Measurements from ENCODE around the gene KARS1.
"Not testable (repeated sequence)": the region's sequence is repeated elsewhere in the genome, so short reads cannot be mapped to it uniquely, and the experiment has no call there.

Gene KARS1

GRCh38 chr16:75622761-75623605 is 24.5 kb downstream of the KARS1 start, which contains the start of gene ADAT1:
TSS of gene ADAT1 (minus strand) at chr16:75623281. CDS start at chr16:75620799, 2,482 bp downstream.
- DNase-seq: peak; percentile 99

DNA sequence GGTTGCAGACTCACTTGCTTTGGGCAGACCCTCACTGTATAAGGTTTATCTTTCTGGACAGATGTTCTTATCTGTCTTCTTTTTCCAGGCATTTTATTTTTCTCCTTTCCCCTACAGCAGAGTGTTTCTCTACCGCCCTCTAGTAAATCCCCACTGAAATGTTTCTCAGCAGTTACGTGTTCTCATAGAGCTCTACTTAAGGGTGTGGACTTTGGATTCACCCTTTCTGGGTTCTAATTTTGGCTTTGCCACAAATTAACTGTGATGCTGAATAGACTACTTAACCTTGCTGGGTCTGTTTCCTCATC is 26.3 kb downstream of the KARS1 start:
- DNase-seq: no peak

DNA sequence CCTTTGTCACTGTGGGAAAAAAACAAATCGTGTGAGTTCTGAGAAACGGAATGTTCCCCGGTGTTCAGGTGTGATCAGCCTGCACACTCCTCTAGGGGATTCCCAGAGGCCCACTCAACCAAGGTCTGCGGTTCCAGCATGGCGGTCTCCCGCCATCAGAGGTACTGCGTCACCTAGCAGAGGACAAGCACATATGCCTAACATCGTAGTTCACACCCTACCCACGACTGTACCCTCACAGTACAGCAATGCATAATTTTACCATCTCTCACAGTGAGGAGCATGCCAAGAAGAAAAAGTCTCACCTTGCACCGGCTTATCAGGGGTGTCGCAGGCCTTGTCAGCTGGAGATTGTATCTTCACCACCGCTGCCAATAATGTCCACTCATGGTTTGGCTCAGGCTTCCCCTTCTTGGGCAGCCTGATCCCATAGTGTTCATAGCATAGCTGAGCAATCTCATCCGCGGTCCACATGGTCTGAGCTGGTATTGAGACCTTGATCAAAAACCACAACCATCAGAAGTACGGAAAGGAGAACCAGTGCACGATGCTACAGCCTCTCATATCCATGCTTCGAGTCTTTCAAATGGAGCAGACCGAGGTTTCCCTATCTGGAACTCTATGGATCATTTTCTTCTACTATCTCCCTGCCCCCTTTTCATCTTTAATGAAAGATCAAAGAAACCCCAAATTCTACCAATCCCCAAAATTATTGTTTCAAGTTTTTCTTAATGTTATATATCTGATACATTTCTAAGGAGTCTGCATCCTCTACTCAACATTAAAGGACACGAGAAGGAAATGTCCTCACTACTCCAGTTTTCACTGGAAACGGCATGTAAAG is 26.9 kb downstream of the KARS1 start:
- DNase-seq: no peak

DNA sequence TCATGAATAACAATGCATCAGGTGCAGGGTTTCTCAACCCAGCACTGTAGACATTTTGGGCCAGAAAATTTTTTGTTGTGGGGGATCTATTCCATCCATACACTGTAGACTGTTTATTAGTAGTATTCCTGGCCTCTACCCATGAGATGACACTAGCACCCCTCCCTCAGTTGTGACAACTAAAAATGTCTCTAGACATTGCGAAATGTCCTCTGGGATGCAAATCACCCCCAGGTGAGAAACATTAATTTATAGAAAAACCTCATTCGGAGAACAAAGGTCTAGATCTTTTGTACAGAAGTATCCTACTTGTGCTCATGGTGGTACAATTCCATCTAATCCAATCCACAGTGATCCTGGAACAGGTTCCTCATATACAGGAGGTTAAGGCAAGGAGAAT is 28.7 kb downstream of the KARS1 start:
- DNase-seq: no peak

GRCh38 chr16:75617121-75617520 is 30.3 kb downstream of the KARS1 start:
- DNase-seq: no peak

DNA sequence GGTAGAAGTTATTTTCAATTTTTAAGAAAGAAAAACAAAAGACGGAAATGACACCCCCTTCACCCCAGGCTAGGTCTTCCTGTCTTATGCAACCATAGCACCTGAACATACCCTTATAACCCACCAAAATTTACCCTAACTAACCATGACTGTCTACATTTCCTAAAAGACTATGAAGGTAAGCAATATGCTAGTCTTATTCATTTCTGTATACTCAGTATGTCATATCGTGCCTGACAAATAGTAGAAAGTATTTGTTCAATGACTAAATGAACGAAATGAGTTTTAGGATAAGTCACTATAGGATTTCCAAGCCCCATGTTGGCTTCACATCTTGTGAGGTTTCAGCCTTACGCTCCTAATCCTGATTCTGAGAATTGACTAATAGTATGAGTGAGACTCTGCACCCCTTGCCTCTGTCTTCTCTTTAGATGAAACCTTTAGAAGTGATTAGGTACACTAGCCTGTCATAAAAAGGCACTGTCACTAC is 30.9 kb downstream of the KARS1 start:
- DNase-seq: no peak

DNA sequence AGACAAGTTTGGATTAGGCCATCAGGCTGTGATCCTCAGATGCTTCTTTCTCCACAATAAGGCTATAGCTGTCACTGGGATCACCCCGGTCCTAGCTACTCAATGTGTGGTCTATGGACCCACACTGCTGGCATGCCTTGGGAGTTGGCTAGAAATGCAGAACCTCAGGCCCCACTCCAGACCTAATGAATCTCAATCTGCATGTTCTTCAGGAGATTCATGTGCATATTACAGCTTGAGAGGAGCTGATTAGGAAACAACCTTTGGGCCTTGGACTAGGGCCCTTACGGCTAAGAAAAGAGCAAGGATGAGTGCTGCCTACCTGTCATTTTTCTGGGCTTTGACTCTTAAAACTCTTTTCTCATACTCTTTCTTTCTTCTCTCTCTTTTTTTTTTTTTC is 31.8 kb downstream of the KARS1 start:
- no peak for DNase-seq

- DNase-seq: no peak
These were observed 33.2 kb downstream of the KARS1 start for GRCh38 chr16:75614066-75614897.

DNA sequence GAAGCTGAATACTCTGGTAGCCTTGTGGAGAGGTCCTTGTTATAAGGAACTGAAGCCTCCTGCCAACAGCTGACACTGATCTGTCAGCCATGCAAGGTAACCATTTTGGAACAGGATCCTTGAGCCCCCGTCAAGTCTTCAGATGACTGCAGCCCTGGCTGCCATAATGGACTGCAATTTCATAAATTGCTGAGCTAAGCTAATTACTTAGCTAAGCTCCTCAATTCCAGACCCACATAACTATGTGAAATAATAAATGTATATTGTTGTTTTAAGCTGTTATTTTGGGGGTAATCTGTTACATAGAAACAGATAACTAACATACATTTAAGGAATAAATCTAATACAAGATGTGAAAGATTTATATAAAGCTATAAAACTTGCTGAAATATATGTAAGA is 41.0 kb downstream of the KARS1 start:
- DNase-seq: no peak

DNA sequence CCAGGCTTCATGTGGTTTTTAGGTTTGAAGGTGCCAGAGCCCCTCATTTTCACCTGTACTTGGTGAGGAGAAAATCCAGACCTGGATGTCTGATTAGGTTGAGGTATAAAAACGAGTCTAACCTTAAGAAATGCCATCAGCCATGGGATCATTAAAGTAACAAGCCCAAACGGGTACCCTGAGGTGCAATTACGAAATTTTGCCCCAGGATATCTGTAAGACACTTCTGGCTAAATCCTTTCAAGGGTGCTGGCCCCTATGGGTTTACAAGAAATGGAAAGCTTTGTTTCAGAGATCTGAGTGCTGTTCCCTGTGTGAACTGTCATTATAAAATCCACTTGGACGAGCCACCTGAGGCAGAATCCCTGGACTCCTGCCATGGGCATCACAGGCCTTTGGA is 44.2 kb downstream of the KARS1 start:
- no peak for DNase-seq

- DNase-seq: no peak
These were observed 47.8 kb downstream of the KARS1 start for GRCh38 chr16:75599452-75600277.

DNA sequence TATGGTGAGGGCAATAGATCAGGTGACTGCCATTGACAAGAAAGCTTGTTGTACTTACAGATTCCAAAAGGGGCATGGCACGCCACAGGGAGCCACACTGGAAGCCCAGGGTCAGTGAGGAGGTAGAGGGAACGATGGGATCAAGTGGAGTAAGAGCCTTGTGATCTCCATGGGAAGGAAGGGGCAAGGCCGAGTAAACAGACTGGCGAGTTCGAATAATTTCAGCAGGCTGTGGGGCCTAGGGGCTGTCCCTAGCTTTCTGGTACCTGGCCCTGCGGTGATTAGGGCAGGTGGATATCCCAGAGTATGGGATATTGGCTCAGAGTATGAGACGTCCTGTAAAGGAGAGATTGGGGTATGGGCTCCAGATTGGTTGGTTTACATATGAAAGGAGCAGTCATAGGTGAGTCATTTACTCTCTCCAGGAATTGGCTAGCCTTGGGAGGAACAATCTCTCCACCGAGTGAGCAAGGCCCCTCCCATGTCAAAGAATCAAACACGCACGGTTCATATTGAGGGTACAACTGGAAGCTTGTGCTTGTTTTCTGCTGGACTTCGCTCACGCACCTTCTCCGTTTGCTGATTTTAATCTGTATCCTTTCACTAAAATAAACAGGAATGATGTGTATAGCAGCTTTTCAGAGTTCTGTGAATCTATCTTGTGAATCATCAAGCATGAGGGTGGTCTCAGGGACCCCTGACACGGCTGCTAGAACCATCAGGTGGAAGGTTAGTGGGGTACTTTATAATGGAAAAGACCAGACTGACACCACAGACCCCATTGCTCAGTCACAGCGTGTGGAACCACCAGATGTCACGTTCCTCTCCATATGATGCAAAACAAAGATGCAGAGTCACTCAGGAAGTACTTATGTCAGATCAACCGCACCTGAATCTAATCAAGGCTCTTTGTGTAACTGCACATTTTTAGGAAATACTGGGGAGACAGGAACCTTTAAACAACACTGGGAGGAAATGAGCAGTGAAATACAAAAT is 53.3 kb downstream of the KARS1 start:
- DNase-seq: peak; percentile 69

DNA sequence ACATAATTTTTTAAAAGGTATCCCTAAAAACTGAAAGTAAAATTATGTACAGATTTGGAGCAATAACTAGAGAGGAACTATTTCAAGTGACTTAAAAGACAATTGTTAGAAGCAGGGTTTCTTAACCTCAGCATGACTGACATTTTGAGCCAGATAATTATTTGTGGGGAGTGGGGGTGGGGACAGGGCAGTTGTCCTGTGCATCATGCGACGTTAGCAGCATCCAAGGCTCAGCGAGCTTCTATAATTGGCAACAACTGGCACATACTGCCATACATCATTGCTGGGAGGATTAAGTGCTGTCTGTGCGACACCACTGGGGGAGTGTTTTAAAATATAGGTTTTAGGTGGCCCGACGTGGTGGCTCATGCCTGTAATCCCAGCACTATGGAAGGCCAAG is 54.2 kb downstream of the KARS1 start:
- DNase-seq: no peak

DNA sequence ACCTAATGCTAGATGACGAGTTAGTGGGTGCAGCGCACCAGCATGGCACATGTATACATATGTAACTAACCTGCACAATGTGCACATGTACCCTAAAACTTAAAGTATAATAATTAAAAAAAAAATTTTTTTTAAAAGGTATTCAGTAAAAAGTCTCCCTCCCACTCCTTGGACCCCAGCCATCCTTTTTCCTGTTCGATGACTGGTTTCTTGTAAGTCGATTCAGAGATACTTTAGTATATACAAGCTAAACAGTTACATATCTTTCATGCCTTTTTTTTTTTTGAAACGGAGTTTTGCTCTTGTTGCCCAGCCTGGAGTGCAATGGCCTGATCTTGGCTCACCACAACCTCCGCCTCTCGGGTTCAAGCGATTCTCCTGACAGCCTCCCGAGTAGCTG is 55.5 kb downstream of the KARS1 start:
- DNase-seq: not testable (repeated sequence)

DNA sequence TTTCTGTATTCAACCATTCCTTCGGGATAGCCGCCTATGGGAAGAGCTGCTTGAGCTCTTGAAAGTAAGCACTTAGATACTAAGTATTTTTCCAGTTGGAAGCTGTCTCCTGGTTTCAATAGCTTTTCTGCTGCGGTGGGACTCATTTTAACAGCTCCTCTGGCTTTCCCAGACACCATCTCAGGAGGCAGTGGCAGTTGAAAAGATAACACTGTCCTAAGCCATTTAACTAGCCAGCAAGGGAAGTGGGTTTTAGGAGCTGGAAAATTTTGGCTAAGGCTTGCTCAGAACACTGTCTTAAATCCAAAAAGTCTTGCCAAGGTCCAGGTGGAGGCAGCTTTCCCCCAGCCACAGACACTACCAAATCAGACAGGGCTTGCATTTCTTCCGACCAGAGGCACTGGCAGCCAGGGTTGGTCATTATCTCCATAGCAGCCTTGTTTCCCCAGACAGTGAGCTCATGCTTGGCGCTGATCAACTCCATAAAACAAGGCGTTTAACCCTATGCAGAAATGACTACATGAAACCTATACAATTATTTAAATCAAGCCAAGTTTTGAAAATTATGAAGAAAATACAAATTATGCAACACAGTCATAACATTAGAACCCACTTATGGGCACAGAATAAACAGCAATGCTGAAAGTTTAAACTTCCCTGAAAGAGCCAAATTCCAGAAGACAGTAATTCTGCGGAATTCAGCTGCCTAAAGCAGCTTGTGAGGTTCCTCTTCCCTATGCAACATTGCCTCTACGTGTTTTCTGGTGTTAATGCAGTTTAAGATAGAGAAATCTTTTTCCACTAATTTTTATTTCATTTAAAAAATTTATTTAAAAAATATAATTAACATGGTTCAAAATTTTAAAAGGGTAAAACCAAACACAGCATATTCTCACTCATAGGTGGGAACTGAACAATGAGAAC is 56.3 kb downstream of the KARS1 start:
- peak; percentile 88 for DNase-seq

DNA sequence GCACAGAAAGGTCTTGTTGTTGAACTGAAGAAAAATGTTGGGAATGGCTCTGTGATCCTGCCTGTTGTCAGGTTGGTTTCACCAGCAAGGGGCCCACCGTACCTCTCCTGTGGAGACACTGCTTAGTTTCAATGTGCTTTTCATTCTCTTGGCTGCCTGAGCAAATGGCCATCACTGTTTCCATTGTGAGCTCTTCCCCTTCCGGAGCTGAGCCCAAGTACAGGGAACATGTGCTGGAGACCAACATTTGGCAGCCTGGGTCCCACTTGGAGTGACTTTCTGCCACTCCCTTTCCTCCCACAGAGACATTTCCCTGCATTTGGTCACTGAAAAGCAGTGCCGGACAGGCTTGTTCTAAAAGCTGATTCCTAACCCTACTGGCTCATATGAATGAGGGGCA is 58.2 kb downstream of the KARS1 start:
- DNase-seq: no peak

- no peak for DNase-seq
These were observed 58.7 kb downstream of the KARS1 start for GRCh38 chr16:75588716-75589115.

GRCh38 chr16:75584108-75584507 is 63.4 kb downstream of the KARS1 start:
- no peak for DNase-seq

- no peak for DNase-seq
These were observed 68.1 kb downstream of the KARS1 start for GRCh38 chr16:75579281-75579834.

Data from islet precursor cell (in vitro differentiated cells).